Endodermal cell (in vitro differentiated cells): ENCODE results near the gene TACC2. TPM values are rescaled to one million over a fixed set of nuclear protein-coding genes. Genes with fewer than 3 reads are reported as not detected.
A peak's percentile ranks its signal among the peaks of the same experiment; 100 is the strongest.

Source experiments
- DNase-seq: peaks from one replicate; pipeline ENCODE4 v3.0.0-alpha.2; 2017
- H3K27ac ChIP-seq: 2 replicates; pipeline ENCODE4 v1.5.1; 2013; ENCODE audit warnings: mild to moderate bottlenecking, low read depth, low read length, moderate library complexity
- H3K27me3 ChIP-seq: 2 replicates; pipeline ENCODE4 v1.6.1; 2013; ENCODE audit warnings: mild to moderate bottlenecking, low read length, moderate library complexity; ENCODE audit not compliant: insufficient read depth, control insufficient read depth, poor library complexity, severe bottlenecking
- H3K36me3 ChIP-seq: 2 replicates; pipeline ENCODE4 v1.7.0; 2013; ENCODE audit warnings: mild to moderate bottlenecking, low read length, moderate library complexity; ENCODE audit not compliant: control insufficient read depth, insufficient read depth
- H3K4me1 ChIP-seq: one replicate; pipeline ENCODE4 v1.7.0; 2013; ENCODE audit warnings: low read length; ENCODE audit not compliant: control insufficient read depth, insufficient read depth
- H3K4me3 ChIP-seq: 2 replicates; pipeline ENCODE4 v1.5.1; 2013; ENCODE audit warnings: mild to moderate bottlenecking, low read length, moderate library complexity
- H3K9ac ChIP-seq: 2 replicates; pipeline ENCODE4 v1.6.1; 2013; ENCODE audit warnings: mild to moderate bottlenecking, low read length, moderate library complexity; ENCODE audit not compliant: poor library complexity, severe bottlenecking; ENCODE audit errors: extremely low read depth
- H3K9me3 ChIP-seq: 2 replicates; pipeline ENCODE4 v1.6.1; 2013; ENCODE audit warnings: mild to moderate bottlenecking, low read length, moderate library complexity; ENCODE audit not compliant: control insufficient read depth
- H3K27ac Mint-ChIP-seq: 2 replicates; pipeline ENCODE4 v1.8.0; 2020; ENCODE audit warnings: mixed read lengths
- H3K27me3 Mint-ChIP-seq: 2 replicates; pipeline ENCODE4 v1.8.0; 2021; ENCODE audit warnings: mild to moderate bottlenecking, mixed read lengths; ENCODE audit not compliant: insufficient read depth
- H3K36me3 Mint-ChIP-seq: 2 replicates; pipeline ENCODE4 v1.8.0; 2020; ENCODE audit warnings: low read depth, mixed read lengths
- H3K4me1 Mint-ChIP-seq: 2 replicates; pipeline ENCODE4 v1.8.0; 2020; ENCODE audit warnings: mixed read lengths
- H3K4me3 Mint-ChIP-seq: 2 replicates; pipeline ENCODE4 v1.8.0; 2020; ENCODE audit warnings: mild to moderate bottlenecking, moderate library complexity, mixed read lengths
- H3K9me3 Mint-ChIP-seq: 2 replicates; pipeline ENCODE4 v1.8.0; 2020; ENCODE audit warnings: mild to moderate bottlenecking, mixed read lengths
- WGBS, 2 experiments: methylation state at CpG; one replicate each; pipeline versions ENCODE4 v1.1.5 to v1.1.7; 2013; ENCODE audit warnings: missing lambda C conversion rate in 2 of 2, mixed read lengths in 1 of 2; ENCODE audit not compliant: insufficient coverage in 1 of 2, insufficient read length in 1 of 2; 5-methylcytosine and 5-hydroxymethylcytosine counted together
- total RNA-seq, 2 donors: library from RNA; stranded (reverse); fragmentation: NEBNext Ultra II Directional in 1 of 2; extraction: Animal tissue kit (Norgen Biotek cat#: 25700) in 1 of 2; gene quantifications; 2 replicates in 1 of 2; 3 replicates in 1 of 2; pipeline ENCODE4 v1.2.1, GENCODE V29; 2021
- TF ChIP-seq, protein P1 (sequence below): fragments of 200-600 bp; sonication (generic); conservative IDR thresholded peaks from 2 replicates; pipeline ENCODE4 v1.5.0; 2021; ENCODE audit warnings: antibody characterized with exemption, mild to moderate bottlenecking

TACC2 gene
- total RNA-seq, 2 donors from 2014 or later: 24.5 to 34.1 TPM

DNA sequence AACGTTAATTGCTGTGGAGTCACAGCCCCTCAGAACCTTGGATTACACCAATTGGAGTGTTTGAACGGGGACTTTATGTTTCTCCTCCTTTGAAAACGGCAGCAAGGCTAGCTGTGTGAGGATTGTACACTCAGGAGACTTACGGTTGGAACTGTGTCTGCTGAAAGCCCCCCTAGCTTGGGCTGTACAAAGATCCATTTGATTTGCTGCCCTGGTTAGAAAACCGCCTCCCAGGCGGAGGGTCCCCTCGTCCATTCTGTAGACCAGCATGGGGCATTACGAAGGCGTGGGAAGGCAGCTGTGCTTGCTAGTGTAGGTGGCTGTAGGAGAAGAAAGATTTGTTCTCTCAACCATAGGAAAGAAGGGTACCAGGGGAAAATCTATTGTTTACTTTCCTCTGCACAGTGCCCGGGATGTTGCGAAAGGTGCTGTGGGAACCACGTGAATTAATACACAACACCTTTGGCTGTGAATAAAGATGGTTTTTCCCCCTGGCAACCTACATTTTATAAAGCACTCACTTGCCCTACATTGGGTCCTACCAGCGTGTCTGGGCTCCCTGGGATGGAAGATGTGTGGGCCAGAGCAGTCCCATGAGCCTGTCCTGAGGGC is 208.8 kb downstream of the TACC2 start:
- H3K4me1 Mint-ChIP-seq: peaks cover 10% of the 10 kb centered on the region

DNA sequence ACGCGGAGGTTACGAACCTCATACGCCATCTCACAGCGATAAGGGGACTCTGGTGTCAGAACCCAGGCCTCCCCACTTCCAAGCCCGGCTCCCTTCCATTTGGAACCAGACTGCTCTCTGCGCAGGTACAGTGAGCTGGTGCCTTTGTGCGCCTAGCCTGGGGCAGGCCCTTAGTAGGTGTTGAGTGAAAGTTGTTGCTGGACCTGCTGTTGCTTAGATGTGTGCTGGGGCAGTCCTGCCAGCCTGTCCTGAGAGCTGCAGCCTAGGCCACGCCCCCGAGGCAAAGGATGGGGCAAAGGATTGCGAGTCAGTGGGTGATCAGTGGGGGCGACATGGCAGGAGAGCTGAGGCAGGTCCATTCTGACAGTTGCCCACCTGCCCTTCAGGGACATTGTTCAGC is 209.7 kb downstream of the TACC2 start:
- H3K4me3 Mint-ChIP-seq: no peak overlapping the region
- no peak overlapping the region for H3K4me3 ChIP-seq
- no peak overlapping the region for H3K27ac Mint-ChIP-seq
- H3K36me3 Mint-ChIP-seq: peaks cover 36% of the 10 kb centered on the region
- peaks cover 25% of the 10 kb centered on the region for H3K36me3 ChIP-seq
- H3K27me3 ChIP-seq: no peaks in the 10 kb centered on the region
- TF ChIP-seq, protein P1, sequence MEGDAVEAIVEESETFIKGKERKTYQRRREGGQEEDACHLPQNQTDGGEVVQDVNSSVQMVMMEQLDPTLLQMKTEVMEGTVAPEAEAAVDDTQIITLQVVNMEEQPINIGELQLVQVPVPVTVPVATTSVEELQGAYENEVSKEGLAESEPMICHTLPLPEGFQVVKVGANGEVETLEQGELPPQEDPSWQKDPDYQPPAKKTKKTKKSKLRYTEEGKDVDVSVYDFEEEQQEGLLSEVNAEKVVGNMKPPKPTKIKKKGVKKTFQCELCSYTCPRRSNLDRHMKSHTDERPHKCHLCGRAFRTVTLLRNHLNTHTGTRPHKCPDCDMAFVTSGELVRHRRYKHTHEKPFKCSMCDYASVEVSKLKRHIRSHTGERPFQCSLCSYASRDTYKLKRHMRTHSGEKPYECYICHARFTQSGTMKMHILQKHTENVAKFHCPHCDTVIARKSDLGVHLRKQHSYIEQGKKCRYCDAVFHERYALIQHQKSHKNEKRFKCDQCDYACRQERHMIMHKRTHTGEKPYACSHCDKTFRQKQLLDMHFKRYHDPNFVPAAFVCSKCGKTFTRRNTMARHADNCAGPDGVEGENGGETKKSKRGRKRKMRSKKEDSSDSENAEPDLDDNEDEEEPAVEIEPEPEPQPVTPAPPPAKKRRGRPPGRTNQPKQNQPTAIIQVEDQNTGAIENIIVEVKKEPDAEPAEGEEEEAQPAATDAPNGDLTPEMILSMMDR: no peak
- H3K27ac ChIP-seq: peak overlapping the region; percentile 87
- 96 to 98% methylated on average over 8 to 12 of the region's 12 CpGs for WGBS, 2 experiments
- no peaks in the 10 kb centered on the region for H3K9me3 ChIP-seq
- no peaks in the 10 kb centered on the region for H3K4me1 ChIP-seq
- DNase-seq: no peak
- H3K4me1 Mint-ChIP-seq: peaks cover 7% of the 10 kb centered on the region
- H3K9me3 Mint-ChIP-seq: no peaks in the 10 kb centered on the region
- no peak overlapping the region for H3K9ac ChIP-seq
- H3K27me3 Mint-ChIP-seq: no peaks in the 10 kb centered on the region

More for the DNA sequence above, 208.8 kb downstream of the TACC2 start:
- no peak overlapping the region for H3K4me3 ChIP-seq
- H3K9ac ChIP-seq: no peak overlapping the region
- no peaks in the 10 kb centered on the region for H3K27me3 Mint-ChIP-seq
- peaks cover 34% of the 10 kb centered on the region for H3K36me3 Mint-ChIP-seq
- H3K9me3 ChIP-seq: no peaks in the 10 kb centered on the region
- H3K4me3 Mint-ChIP-seq: no peak overlapping the region
- no peaks in the 10 kb centered on the region for H3K9me3 Mint-ChIP-seq
- H3K27ac Mint-ChIP-seq: no peak overlapping the region
- TF ChIP-seq, protein P1: no peak
- H3K27ac ChIP-seq: peak overlapping the region; percentile 87
- WGBS, 2 experiments: 85 to 87% methylated on average over 9 to 13 of the region's 13 CpGs
- H3K36me3 ChIP-seq: peaks cover 25% of the 10 kb centered on the region
- DNase-seq: no peak
- H3K27me3 ChIP-seq: no peaks in the 10 kb centered on the region
- H3K4me1 ChIP-seq: no peaks in the 10 kb centered on the region

DNA sequence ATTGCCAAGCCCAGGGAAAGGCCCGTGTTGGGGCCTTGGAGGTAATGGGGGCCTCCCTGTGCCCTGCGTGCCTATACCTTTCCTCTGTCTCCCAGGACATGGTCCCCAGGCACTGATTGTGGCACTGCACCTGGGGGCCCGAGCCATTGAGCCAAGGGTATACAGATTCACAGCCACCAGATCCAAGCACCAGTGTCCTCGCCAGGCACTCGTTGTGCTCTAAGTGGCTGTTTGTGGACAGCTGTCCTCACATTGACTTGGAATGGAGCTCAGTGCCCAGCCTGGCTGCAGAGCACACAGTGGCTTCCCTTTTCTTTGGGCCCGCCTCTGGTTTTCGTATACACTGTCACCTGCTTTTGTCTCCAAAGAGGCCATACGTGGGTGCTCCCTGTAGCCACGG is 210.1 kb downstream of the TACC2 start:
- no peak for DNase-seq
- Histone ChIP-seq H3K4me1 (no peaks in the 10 kb centered on the region), H3K27ac (no peak overlapping the region), H3K9ac (no peak overlapping the region), H3K9me3 (no peaks in the 10 kb centered on the region), H3K36me3 (peaks cover 25% of the 10 kb centered on the region), H3K27me3 (no peaks in the 10 kb centered on the region), H3K4me3 (no peak overlapping the region)
- H3K27me3 Mint-ChIP-seq: no peaks in the 10 kb centered on the region
- H3K9me3 Mint-ChIP-seq: no peaks in the 10 kb centered on the region
- peaks cover 36% of the 10 kb centered on the region for H3K36me3 Mint-ChIP-seq
- no peak overlapping the region for H3K4me3 Mint-ChIP-seq
- no peak overlapping the region for H3K27ac Mint-ChIP-seq
- TF ChIP-seq, protein P1: no peak
- peaks cover 7% of the 10 kb centered on the region for H3K4me1 Mint-ChIP-seq
- 91 to 97% methylated on average over 5 to 9 of the region's 9 CpGs for WGBS, 2 experiments
